ENCODE measurements around the gene KRTAP10-1.

DNA sequence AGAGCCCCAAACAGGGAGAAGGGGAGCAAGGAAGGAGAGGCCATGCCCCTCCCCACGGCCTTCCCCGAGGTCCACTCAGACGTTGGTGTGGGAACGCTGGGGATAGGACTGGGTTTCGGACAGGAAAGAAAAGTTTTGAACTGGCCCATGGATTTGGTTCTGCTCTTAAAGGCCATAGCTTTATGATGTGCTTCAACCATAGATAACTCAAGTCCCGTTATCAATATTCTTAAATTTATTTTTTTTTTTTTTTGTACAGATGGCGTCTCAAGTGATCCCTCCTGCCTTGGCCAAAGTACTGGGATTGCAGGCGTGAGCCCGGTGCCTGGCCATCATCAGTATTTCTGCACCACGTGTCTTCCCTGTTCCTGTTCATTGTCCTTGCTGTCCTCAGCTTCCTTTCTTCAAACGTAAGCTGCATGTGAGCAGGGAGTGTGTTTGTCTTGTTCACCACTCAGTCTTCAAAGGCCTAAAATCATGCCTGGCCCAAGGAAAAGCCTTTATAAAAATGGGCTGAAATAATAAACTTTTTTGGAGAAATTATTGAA, 820 bp upstream of the KRTAP10-1 start:
- TF ChIP-seq YY1 (IDR thresholded peaks at IDR 0.05; ENCODE audit: low read depth, low read length) (no peak), SIX5 (IDR thresholded peaks at IDR 0.05; ENCODE audit: low read depth, low read length) (no peak), KDM5A (IDR thresholded peaks at IDR 0.05; ENCODE audit: low read length) (no peak), POLR2AphosphoS5 (IDR thresholded peaks at IDR 0.05; ENCODE audit: low read depth, low read length) (no peak), TAF1 (IDR thresholded peaks at IDR 0.05; ENCODE audit: low read depth, low read length) (no peak), POLR2A (IDR thresholded peaks at IDR 0.05; ENCODE audit: control extremely low read depth in 1 of 2, low read depth in 2 of 2, low read length in 2 of 2) (no peak), TBP (IDR thresholded peaks at IDR 0.05; ENCODE audit: low read depth, low read length) (no peak)
- TF ChIP-seq, protein P1, sequence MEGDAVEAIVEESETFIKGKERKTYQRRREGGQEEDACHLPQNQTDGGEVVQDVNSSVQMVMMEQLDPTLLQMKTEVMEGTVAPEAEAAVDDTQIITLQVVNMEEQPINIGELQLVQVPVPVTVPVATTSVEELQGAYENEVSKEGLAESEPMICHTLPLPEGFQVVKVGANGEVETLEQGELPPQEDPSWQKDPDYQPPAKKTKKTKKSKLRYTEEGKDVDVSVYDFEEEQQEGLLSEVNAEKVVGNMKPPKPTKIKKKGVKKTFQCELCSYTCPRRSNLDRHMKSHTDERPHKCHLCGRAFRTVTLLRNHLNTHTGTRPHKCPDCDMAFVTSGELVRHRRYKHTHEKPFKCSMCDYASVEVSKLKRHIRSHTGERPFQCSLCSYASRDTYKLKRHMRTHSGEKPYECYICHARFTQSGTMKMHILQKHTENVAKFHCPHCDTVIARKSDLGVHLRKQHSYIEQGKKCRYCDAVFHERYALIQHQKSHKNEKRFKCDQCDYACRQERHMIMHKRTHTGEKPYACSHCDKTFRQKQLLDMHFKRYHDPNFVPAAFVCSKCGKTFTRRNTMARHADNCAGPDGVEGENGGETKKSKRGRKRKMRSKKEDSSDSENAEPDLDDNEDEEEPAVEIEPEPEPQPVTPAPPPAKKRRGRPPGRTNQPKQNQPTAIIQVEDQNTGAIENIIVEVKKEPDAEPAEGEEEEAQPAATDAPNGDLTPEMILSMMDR (IDR thresholded peaks at IDR 0.05; ENCODE audit: control extremely low read depth in 1 of 3, insufficient read depth in 1 of 3, low read depth in 1 of 3, low read length in 3 of 3): no peak

Data from H1 (cell line).